ENCODE data around the gene SLC39A7. TPM values are rescaled to one million over a fixed set of nuclear protein-coding genes. Genes with fewer than 3 reads are reported as not detected.

The SLC39A7 gene
- total and polyA plus RNA-seq, 8 donors, result 71.9 to 149 (median 100) TPM

GRCh38 chr6:33208091-33208967 is 7.7 kb downstream of the SLC39A7 start, which contains the start of gene RING1:
TSS of gene RING1 (plus strand) at chr6:33208500. CDS start at chr6:33208823, 323 bp downstream.
- H3K4me3 ChIP-seq, result peak within 1 kb of the TSS; percentile 59 to 70
- H3K36me3 ChIP-seq, result peaks cover 0 to 37% of the 10 kb centered on the region in 2 donors
- DNase-seq, result peak; percentile 82 to 98 (median 90)
- H3K27ac ChIP-seq, result peak within 1 kb of the TSS; percentile 85 to 91
- no peaks in the 10 kb centered on the region for H3K9me3 ChIP-seq
- ATAC-seq, result peak; percentile 76
- H3K27me3 ChIP-seq, result peaks cover 0 to 7% of the 10 kb centered on the region in 2 donors
- no peak for TF ChIP-seq CTCF (IDR thresholded peaks at IDR 0.05)
- intact Hi-C loops (cut with DNase I), result no loop called here
- H3K4me1 ChIP-seq, result peaks cover 22 to 65% of the 10 kb centered on the region in 2 donors

- H3K9me3 ChIP-seq, result no peaks in the 10 kb centered on the region
- intact Hi-C loops (cut with DNase I), result no loop called here
- peaks cover 0 to 18% of the 10 kb centered on the region in 2 donors for H3K27me3 ChIP-seq
- no peak for ATAC-seq
- peaks cover 17 to 56% of the 10 kb centered on the region in 2 donors for H3K4me1 ChIP-seq
- no peak overlapping the region for H3K4me3 ChIP-seq
- TF ChIP-seq CTCF (IDR thresholded peaks at IDR 0.05), result no peak
- H3K27ac ChIP-seq, result no peak overlapping the region
- no peak for DNase-seq
- H3K36me3 ChIP-seq, result peaks cover 0 to 31% of the 10 kb centered on the region in 2 donors
These were observed 9.2 kb downstream of the SLC39A7 start for GRCh38 chr6:33209856-33210255.

GRCh38 chr6:33211136-33211535 is 10.5 kb downstream of the SLC39A7 start:
- H3K9me3 ChIP-seq, result no peaks in the 10 kb centered on the region
- H3K4me3 ChIP-seq, result no peak overlapping the region
- peaks cover 0 to 18% of the 10 kb centered on the region in 2 donors for H3K27me3 ChIP-seq
- H3K36me3 ChIP-seq, result peaks cover 0 to 31% of the 10 kb centered on the region in 2 donors
- no peak overlapping the region for H3K27ac ChIP-seq
- peaks cover 13 to 46% of the 10 kb centered on the region in 2 donors for H3K4me1 ChIP-seq
- no peak for ATAC-seq
- intact Hi-C loops (cut with DNase I), result no loop called here
- DNase-seq, result no peak
- TF ChIP-seq CTCF (IDR thresholded peaks at IDR 0.05), result no peak

- Histone ChIP-seq H3K4me3 (no peak overlapping the region), H3K27ac (no peak overlapping the region), H3K4me1 (peaks cover 13 to 40% of the 10 kb centered on the region in 2 donors), H3K27me3 (peaks cover 0 to 18% of the 10 kb centered on the region in 2 donors), H3K9me3 (no peaks in the 10 kb centered on the region), H3K36me3 (peaks cover 0 to 31% of the 10 kb centered on the region in 2 donors)
- DNase-seq (no peak), ATAC-seq (no peak)
- intact Hi-C loops (cut with DNase I), result no loop called here
- TF ChIP-seq CTCF (IDR thresholded peaks at IDR 0.05), result no peak
These were observed 11.2 kb downstream of the SLC39A7 start for GRCh38 chr6:33211666-33212422.

- H3K9me3 ChIP-seq, result no peaks in the 10 kb centered on the region
- H3K36me3 ChIP-seq, result peaks cover 0 to 31% of the 10 kb centered on the region in 2 donors
- no peak for TF ChIP-seq CTCF (IDR thresholded peaks at IDR 0.05)
- intact Hi-C loops (cut with DNase I), result no loop called here
- H3K4me1 ChIP-seq, result peaks cover 9 to 32% of the 10 kb centered on the region in 2 donors
- peaks cover 0 to 18% of the 10 kb centered on the region in 2 donors for H3K27me3 ChIP-seq
- peak overlapping the region; percentile 35 for H3K4me3 ChIP-seq
- no peak overlapping the region for H3K27ac ChIP-seq
- ATAC-seq (no peak), DNase-seq (no peak)
These were observed 12.1 kb downstream of the SLC39A7 start for GRCh38 chr6:33212857-33213165.
